OCI-LY3 (cell line): ENCODE results near the gene TRIO.

Source experiments
- H2AFZ ChIP-seq: fragments of 200-600, 300-600 bp; shearing (Covaris generic); 2 replicates; pipeline ENCODE4 v1.6.0; 2014; ENCODE audit warnings: antibody characterized with exemption, low read depth, low read length
- H3K27ac ChIP-seq: fragments of 200-600, 300-600 bp; sonication (generic); 2 replicates; pipeline ENCODE4 v1.5.1; 2014; ENCODE audit warnings: mild to moderate bottlenecking, low read length, moderate library complexity, mixed read lengths
- H3K27me3 ChIP-seq: fragments of 200-600, 300-600 bp; sonication (generic); 2 replicates; pipeline ENCODE4 v1.6.1; 2014; ENCODE audit warnings: low read depth, low read length, mixed read lengths
- H3K36me3 ChIP-seq: fragments of 200-600, 300-600 bp; sonication (generic); replicated peaks from 2 replicates; pipeline ENCODE3; 2014; ENCODE audit warnings: low read depth, low read length, mixed read lengths
- H3K4me1 ChIP-seq: fragments of 300-600, 200-600 bp; sonication (generic); 2 replicates; pipeline ENCODE4 v1.6.1; 2014; ENCODE audit warnings: low read length, mixed read lengths
- H3K4me2 ChIP-seq: fragments of 200-600, 300-600 bp; sonication (generic); 2 replicates; pipeline ENCODE4 v1.6.1; 2014; ENCODE audit warnings: low read length, mixed read lengths
- H3K4me3 ChIP-seq: fragments of 300-600, 200-600 bp; sonication (generic); 2 replicates; pipeline ENCODE4 v1.5.1; 2014; ENCODE audit warnings: antibody characterized with exemption, mild to moderate bottlenecking, low read length, moderate library complexity
- H3K79me2 ChIP-seq: fragments of 300-600, 200-600 bp; shearing (Covaris generic); 2 replicates; pipeline ENCODE4 v1.6.1; 2014; ENCODE audit warnings: mild to moderate bottlenecking, low read length, mixed read lengths
- H3K9ac ChIP-seq: fragments of 300-600, 200-600 bp; shearing (Covaris generic); 2 replicates; pipeline ENCODE4 v1.6.0; 2014; ENCODE audit warnings: mild to moderate bottlenecking, low read length, moderate library complexity
- H3K9me3 ChIP-seq: fragments of 200-600, 300-600 bp; shearing (Covaris generic); 2 replicates; pipeline ENCODE4 v1.6.1; 2014; ENCODE audit warnings: low read length, mixed read lengths; ENCODE audit not compliant: insufficient read depth
- H4K20me1 ChIP-seq: fragments of 200-600, 300-600 bp; sonication (generic); 2 replicates; pipeline ENCODE4 v1.6.1; 2016; ENCODE audit warnings: low read length, mixed read lengths; ENCODE audit not compliant: insufficient read depth
- EZH2phosphoT487 ChIP-seq: fragments of 200-600 bp; shearing (Covaris generic); IDR thresholded peaks from 2 replicates; pipeline ENCODE4 v1.6.1; 2018; ENCODE audit warnings: antibody characterized with exemption, mixed run types, low read depth
- TF ChIP-seq, protein P1 (sequence below): fragments of 200-600, 300-600 bp; sonication (generic); IDR thresholded peaks from 2 replicates; pipeline ENCODE4 v1.5.1; 2014; ENCODE audit warnings: antibody characterized with exemption, low read length, low read depth

Gene TRIO

DNA sequence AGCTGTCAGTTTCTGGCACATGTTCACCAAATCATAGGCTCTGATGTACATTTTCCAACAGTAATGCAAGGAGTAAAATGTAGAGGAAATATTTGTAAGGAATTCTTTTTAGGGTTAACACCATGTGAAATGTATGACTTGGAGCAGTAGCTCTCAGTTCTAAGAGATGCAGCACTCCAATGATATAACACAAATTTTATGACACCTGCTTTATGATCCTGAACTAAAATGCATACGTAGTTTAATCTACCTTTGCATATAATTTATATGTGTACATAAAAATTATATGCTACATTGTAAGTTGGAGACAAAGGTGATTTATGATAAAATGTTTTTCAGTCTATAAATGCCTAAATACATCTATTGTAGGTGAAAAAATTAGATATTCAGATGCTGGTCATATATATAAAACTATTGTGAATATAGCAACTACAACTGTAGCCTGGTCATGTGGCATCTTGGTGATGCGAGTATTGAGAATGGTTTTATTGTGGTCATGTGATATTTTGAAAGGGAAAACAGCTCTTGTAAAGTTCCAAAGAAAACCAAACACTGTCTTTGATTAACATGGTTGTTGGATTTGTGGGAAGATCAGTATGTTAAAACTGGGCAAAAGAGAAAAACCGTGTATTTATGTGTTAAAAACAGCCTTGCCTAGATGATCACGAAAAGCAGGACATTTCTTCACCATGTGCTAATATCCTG is 171.0 kb downstream of the TRIO start:
- H3K4me1 ChIP-seq = no peaks in the 10 kb centered on the region
- H3K36me3 ChIP-seq = no peaks in the 10 kb centered on the region
- H3K79me2 ChIP-seq = no peaks in the 10 kb centered on the region

DNA sequence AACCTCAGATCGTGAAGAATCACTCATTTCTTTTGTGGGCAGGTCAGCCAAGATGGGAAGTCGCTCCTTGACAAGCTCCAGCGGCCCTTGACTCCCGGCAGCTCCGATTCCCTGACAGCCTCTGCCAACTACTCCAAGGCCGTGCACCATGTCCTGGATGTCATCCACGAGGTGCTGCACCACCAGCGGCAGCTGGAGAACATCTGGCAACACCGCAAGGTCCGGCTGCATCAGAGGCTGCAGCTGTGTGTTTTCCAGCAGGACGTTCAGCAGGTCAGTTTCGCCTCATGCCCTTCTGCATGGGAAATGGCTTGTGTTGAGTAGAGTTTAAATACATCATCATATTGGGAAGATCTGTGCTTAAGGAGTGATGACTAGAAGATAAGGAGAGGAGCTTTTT is 173.3 kb downstream of the TRIO start:
- H3K4me1 ChIP-seq = no peaks in the 10 kb centered on the region
- TF ChIP-seq, protein P1, sequence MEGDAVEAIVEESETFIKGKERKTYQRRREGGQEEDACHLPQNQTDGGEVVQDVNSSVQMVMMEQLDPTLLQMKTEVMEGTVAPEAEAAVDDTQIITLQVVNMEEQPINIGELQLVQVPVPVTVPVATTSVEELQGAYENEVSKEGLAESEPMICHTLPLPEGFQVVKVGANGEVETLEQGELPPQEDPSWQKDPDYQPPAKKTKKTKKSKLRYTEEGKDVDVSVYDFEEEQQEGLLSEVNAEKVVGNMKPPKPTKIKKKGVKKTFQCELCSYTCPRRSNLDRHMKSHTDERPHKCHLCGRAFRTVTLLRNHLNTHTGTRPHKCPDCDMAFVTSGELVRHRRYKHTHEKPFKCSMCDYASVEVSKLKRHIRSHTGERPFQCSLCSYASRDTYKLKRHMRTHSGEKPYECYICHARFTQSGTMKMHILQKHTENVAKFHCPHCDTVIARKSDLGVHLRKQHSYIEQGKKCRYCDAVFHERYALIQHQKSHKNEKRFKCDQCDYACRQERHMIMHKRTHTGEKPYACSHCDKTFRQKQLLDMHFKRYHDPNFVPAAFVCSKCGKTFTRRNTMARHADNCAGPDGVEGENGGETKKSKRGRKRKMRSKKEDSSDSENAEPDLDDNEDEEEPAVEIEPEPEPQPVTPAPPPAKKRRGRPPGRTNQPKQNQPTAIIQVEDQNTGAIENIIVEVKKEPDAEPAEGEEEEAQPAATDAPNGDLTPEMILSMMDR = no peak
- no peak for TF ChIP-seq EZH2phosphoT487
- no peak overlapping the region for H3K4me3 ChIP-seq
- H2AFZ ChIP-seq = no peak overlapping the region
- H3K9me3 ChIP-seq = no peaks in the 10 kb centered on the region
- no peaks in the 10 kb centered on the region for H3K36me3 ChIP-seq
- H3K4me2 ChIP-seq = no peak overlapping the region
- 0 out of 2 replicates have a peak, but pooled peaks cover 2% of the 10 kb centered on the region for H3K27me3 ChIP-seq
- no peaks in the 10 kb centered on the region for H4K20me1 ChIP-seq
- H3K9ac ChIP-seq = no peak overlapping the region
- no peaks in the 10 kb centered on the region for H3K79me2 ChIP-seq
- H3K27ac ChIP-seq = no peak overlapping the region

More for the DNA sequence above, 171.0 kb downstream of the TRIO start:
- H3K27ac ChIP-seq = no peak overlapping the region
- no peak overlapping the region for H2AFZ ChIP-seq
- H3K4me2 ChIP-seq = no peak overlapping the region
- no peaks in the 10 kb centered on the region for H4K20me1 ChIP-seq
- TF ChIP-seq, protein P1 = no peak
- no peak for TF ChIP-seq EZH2phosphoT487
- no peak overlapping the region for H3K4me3 ChIP-seq
- H3K27me3 ChIP-seq = no peaks in the 10 kb centered on the region
- H3K9me3 ChIP-seq = no peaks in the 10 kb centered on the region
- H3K9ac ChIP-seq = no peak overlapping the region

DNA sequence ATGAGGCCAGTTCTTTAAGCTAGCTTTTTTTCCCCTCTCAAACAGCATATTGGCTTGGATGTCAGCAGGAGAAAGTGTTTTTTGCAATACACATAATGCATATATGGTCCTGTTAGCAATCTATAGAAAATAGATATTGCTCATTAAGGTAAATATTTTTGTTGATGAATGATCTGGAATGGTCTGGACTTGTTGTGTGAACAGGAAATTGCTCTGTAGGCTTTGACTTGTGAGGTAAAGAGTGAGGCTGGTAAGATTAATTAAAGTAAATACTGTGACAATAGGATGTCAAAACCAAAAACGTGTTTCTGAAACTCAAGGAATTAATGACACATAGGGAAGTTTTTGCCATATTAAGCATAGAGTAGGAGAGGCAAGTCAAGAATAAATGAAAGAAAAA is 176.0 kb downstream of the TRIO start:
- Histone ChIP-seq H3K4me1 (no peaks in the 10 kb centered on the region), H3K27ac (no peak overlapping the region), H2AFZ (no peak overlapping the region), H3K4me2 (no peak overlapping the region), H3K36me3 (no peaks in the 10 kb centered on the region), H3K9ac (no peak overlapping the region), H3K79me2 (no peaks in the 10 kb centered on the region), H4K20me1 (no peaks in the 10 kb centered on the region), H3K9me3 (no peaks in the 10 kb centered on the region), H3K27me3 (0 out of 2 replicates have a peak, but pooled peaks cover 2% of the 10 kb centered on the region), H3K4me3 (no peak overlapping the region)
- TF ChIP-seq EZH2phosphoT487 = no peak
- TF ChIP-seq, protein P1 = no peak

DNA sequence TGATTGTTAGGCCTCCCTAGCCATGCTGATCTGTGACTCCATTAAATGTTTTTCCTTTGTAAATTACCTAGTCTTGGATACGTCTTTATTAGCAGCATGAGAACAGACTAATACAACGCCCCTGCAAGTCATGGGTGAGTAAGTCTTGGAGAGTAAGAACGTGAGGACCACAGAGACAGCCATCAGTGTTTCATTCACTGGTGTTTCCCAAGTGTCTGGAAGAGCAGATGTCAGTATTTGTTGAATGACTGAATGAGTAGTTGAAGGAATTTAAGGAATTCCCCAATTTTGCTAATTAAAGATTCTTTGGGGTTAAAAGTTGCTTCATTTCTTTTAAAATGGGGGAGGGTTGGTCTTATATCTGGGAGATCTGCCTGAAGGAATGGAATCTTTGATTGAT is 178.8 kb downstream of the TRIO start:
- no peaks in the 10 kb centered on the region for H3K36me3 ChIP-seq

More for the DNA sequence above, 178.8 kb downstream of the TRIO start:
- no peaks in the 10 kb centered on the region for H3K79me2 ChIP-seq
- H3K9me3 ChIP-seq = no peaks in the 10 kb centered on the region
- H4K20me1 ChIP-seq = no peaks in the 10 kb centered on the region
- no peaks in the 10 kb centered on the region for H3K4me1 ChIP-seq
- no peak overlapping the region for H3K4me3 ChIP-seq
- H3K9ac ChIP-seq = no peak overlapping the region
- H3K4me2 ChIP-seq = no peak overlapping the region
- H2AFZ ChIP-seq = no peak overlapping the region
- H3K27ac ChIP-seq = no peak overlapping the region
- TF ChIP-seq EZH2phosphoT487 = no peak
- TF ChIP-seq, protein P1 = no peak
- H3K27me3 ChIP-seq = 0 out of 2 replicates have a peak, but pooled peaks cover 2% of the 10 kb centered on the region
